GM21367 (cell line): ENCODE measurements around the gene ARMC2.
"Not testable (repeated sequence)": the region's sequence is repeated elsewhere in the genome, so short reads cannot be mapped to it uniquely, and the experiment has no call there.

Experiments
- ATAC-seq: cut with Tn5 transposase; IDR thresholded peaks from one replicate; pipeline ENCODE4 v1.9.1; 2021; ENCODE audit not compliant: unreplicated experiment

The ARMC2 gene

DNA sequence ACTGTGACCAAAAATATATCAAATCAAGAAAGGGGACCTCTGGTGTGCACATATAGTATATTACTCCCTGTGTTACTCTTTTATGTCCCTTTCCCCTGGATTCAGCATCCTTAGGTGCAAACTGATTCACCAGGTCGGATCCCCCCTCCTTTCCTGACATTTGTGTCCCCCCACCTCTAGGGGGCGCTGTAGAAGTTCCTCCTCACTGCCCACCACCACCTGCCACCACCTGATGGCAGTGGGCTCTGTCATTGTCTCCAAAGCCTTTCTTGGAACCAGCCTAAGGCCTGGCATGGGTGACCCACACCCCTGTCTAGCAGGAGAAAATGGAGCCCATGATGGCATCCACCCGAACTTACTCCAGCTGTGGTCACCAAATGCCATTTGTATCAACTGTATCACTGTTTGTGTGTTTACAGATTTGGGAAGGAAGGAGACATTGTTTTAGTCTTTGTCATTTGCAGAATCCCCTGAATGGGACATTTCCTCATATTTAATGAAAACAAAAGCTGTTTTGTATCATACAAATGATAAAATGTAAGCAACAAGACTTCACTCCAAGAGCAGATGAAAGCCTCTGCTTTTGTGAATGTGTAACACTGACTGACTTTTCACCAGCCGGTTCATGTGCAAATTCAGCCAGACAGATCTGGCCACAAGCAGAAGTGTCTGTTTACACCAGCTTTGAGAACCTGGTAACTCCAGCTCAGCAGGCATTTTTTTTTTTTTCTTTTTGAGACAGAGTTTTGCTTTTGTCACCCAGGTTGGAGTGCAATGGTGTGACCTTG is 66.2 kb downstream of the ARMC2 start:
- ATAC-seq = no peak

DNA sequence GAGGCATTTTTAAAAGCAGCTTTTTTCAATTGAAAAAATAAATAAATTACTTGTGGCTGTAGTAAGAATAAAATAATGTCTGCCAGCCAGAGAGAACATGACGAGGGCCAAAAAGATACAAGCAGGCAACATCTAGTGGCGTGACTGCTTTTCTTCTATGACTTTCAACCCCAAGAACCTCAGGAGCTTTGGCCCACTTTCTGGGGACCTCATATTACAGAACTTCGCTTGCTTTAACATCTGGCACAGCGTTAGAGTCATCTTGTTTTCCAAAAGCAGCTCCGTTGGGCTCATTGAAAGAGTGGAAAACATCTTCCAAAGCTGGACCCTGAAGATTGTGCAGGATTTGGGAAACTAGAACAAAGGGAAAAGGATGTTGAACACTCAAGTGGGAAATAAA is 67.0 kb downstream of the ARMC2 start:
- no peak for ATAC-seq

DNA sequence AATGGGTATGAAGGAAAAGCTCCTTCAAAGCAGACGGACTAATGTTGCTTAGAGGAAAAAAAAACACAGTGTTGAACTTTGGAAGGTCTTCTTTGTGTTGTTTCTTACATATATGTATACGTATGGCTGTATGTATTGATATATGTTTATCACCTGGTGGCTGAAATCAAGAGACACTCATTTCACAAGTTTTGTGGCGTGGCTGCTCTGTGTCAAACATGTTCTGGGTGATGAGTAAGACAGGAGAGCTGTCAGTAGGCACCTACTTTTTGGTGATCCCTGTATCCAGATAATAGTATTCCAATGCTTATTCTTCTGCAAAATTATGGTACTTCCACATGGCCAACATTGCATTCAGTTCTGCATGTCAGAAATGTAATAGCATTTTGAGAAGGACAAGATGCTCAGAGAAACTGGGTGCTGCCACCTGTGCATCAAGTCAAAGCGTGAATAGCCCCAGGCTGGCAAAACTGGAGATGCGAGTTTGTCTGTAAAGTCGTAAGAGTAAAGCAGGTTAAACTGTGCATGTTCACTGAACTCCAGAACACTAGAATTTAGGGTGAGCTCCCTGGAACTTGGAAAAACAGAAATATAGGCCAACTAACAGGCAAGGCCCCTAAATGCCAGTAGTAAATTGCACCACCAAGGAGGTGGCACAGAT is 67.9 kb downstream of the ARMC2 start:
- ATAC-seq = no peak

DNA sequence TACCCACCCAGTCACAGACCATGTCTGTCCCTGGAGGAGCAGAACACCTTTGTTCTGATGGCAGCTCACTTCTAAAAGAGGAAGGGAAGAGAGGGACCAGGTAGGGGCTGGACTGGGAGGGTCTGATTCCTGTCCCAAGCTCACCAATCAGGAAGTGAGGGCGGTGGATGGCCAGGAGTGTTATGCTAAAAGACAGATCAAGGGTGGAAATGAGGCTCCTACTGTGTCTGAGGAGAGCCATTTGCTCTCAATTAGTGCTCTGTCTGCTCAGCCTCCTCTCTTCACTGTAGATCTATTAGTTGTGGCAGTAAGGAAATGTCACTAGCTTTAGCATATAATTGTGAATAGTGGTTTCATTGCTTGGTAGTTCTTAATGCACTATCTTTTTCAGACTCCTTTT is 72.5 kb downstream of the ARMC2 start:
- no peak for ATAC-seq

DNA sequence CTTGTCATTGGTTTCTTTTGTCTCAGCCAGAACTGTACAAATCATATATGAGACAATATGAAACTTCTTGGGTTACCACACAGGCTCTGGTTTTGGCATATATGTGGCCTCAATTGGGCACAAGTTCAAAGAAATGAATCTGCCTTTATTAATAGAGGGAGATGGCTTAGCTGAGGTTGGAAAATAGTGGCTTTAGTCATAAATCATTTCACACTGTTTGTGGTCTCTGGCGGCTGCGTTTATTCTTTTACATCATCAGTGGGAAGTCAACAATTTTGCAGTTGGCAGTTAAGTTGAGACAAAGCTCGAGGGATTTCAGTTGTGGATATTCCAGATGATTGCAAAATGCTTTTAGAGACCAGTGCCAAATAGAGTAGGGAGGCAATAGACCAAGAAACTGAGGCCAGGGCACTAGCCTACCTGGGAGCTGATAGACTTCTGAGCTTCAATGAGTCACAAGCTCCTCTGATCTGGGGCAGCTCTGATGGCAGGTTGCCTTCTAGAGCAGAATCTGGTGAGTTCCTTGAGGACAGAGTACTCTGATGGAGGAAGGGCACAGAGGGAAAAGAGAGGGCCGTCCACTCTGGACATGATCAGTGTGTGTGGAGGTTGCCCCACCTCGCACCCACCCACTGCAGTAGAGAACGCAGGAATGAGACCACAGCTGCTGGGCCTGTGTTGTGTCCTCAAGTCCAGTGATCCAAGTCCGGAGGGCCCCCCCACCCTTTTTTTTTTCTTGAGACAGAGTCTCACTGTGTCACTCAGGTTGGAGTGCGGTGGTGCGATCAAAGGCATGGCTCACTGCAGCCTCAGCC is 73.5 kb downstream of the ARMC2 start:
- no peak for ATAC-seq

DNA sequence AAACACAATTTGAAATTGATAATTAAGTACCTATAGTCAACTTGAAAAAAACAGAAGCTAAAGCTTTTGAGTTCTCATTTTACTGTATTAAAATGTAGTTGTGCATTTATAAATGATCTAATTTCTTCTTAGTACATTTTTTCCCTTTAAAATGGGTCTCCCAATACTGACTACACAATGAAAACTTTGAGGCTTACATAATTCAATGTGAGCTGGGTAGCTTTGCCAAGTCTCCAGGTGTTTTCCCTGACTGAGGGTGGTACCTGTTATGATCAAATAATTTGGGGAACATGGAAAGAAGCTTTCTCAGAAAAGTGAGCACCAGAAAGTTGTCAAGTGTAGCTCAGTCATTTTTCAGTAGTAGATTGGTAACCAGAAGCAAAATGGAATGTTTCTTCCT is 74.3 kb downstream of the ARMC2 start:
- ATAC-seq = no peak

DNA sequence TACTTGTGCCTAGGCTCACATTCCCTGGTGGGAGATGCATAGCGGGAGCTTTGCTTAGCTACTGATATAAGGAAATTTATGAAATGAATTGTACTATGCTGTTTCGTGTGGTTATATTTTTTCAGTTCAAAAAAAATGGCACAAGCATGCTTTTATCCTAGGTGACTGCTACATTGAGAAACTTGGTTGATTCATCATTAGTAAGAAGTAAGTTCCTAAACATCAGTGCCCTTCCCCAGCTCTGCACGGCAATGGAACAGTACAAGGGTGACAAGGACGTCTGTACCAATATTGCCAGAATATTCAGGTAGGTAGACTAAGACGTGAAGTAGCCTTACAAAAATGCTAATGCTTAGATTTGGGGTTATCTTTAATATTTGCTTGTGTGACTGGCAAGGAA is 79.7 kb downstream of the ARMC2 start:
- no peak for ATAC-seq

DNA sequence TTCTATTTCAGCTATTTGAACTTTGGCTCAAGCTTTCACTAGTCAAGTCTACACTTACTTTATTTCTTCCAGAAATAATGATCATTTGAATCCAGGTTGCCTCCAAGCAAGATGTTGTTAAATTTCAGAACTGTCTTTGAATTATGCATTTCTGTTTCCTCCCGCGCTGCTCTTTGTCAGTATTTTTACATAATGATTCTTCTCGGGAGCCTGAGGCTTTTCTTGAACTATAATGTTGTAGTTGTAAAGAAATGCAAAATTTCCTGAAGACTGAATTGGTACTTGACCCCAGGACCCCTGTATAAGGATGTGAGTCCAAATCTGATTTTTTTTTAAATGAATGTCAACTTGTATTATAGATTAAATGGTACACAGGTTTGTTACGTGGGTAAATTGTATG is 80.4 kb downstream of the ARMC2 start:
- ATAC-seq = no peak

DNA sequence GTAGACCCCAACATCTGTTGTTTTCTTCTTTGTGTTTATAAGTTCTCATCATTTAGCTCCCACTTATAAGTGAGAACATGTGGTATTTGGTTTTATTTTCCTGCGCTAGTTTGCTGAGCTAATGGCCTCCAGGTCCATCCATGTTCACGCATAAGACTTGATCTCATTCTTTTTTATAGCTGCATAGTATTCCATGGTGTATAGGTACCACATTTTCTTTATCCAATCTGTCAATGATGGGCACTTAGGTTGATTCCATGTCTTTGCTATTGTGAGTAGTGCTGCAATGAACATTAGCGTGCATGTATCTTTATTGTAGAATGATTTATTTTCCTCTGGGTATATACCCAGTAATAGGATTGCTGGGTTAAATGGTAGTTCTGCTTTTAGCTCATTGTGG is 82.9 kb downstream of the ARMC2 start:
- ATAC-seq = not testable (repeated sequence)

DNA sequence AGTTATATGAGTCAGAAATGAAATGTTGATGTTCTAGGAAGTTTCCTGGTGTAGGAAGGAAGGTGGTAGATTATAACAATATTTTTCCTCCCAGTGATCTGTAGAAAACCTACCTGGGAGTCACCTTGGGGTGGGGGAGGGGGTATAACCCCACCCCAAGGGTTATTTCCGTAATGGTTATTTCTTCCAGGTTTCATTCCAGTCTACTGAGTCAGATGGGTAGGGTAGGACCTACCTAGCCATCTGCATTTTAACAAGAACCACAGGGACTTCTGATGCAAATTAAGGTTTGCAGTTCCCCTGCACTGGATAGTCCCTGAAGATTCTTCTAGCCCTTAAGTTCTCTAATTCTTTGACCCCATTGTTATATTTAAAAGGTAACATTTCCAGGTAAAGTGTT is 88.9 kb downstream of the ARMC2 start:
- ATAC-seq = no peak

DNA sequence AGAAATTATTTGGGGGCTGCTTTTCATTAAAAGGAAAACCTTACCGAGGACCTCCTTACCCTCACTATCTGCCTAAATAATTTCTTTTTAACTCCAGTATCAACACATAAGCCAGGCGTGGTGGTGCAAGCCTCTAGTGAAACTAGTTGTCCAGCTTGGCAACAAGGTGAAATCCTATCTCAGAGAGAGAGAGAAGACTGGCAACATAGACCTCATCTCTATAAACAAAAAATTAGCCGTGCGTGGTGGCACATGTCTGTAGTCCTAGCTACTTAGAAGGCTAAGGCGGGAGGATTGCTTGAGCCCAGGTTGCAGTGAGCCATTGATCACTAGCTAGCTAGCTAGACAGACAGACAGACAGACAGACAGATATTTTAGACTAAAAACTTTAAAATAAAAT is 92.5 kb downstream of the ARMC2 start:
- ATAC-seq = no peak

DNA sequence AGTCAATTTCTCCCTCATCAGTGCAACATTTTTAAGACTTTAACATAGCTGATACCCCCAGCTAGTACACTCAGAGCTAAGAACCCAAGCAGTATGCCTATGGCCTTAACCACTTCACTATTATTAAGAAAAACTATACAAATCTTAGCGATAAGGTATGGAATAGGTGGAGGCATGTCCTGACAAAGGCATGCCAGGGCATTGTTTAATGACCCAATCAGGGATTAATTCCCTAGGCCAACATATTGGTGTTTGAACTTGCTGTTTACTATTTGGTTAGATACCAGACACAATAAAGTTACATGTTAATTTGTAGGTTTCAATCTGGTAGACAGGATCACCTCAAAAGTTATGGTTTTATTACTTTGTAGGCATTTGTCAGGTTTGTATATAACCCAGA is 93.1 kb downstream of the ARMC2 start:
- ATAC-seq = no peak

DNA sequence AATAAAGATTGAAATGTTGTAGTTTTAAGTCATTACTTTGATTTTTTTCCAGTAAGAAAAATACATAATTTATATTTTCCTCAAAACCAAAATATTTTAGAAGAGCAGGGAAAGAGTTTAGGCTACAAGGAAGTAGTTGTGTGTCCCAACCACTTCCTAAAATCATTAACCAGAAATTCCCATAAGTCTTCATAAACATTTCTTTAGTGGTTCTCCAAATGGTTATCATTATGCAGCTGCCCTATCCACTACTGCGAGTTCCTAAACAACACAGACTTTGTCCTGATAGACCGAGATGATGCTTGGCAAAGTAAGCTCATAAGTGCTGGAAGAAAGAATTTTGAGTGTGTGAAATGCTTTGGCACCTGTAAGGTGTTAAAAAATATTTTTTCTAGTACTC is 93.6 kb downstream of the ARMC2 start:
- ATAC-seq = no peak

DNA sequence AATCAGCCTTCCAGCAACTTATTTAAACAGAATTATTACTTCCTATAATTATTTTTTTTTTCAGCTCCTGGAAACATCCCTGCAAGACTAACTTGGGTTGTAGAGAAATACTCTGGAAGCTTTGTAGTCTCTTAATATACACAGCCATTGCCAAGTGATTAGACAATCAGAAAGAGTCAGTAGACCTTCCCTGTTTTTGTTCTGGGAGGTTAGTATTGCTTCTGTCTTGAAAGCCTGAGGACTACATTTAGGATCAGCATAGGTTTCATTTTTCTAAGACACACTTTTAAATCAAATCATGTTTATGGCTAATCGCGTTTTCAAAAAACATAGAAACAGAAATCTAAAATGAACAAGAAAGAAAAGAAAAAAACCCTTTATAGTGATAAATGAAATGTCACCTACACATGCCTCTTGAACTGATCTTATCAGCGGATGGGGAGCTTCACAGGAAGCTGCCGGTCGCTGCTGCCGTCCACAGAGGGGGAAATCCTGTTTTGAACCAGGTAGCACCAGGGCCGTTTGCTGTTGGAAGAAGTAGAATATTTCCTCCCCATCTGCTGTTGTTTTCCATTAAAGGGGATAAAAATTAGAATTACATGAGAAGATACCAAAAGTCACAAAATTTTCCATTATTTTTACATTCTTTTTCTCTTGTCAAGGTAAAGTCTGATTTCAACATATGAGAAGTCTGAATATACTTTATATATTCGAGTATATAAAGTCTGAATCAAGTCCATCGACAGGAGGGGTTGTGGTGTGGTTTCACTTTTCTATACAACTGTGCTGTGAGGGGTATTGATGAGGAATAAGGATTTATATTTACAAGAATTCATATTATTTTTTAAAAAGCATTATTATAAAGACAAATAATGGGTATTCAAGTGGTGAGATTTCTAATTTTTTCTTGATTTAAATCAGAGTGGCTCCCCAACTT is 94.6 kb downstream of the ARMC2 start:
- no peak for ATAC-seq

DNA sequence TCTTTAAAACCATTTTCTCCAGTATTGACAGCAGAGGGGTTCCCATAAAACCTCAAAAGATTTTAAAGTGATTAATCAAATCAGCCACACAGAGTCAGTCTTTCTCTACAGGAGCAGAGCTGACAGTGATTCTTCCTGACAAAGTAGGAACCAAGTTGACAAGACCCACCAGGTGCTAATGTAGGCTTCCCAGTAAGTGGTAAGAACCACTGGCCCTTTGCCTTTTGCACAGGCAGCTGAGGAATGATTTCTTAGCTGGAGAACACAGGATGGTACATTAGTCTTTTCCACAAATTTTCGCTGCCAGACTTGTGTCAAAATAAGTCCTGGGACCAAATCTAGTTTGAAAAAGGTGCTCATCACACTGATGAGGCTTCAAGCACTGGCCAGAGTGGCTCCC is 95.8 kb downstream of the ARMC2 start:
- ATAC-seq = no peak

DNA sequence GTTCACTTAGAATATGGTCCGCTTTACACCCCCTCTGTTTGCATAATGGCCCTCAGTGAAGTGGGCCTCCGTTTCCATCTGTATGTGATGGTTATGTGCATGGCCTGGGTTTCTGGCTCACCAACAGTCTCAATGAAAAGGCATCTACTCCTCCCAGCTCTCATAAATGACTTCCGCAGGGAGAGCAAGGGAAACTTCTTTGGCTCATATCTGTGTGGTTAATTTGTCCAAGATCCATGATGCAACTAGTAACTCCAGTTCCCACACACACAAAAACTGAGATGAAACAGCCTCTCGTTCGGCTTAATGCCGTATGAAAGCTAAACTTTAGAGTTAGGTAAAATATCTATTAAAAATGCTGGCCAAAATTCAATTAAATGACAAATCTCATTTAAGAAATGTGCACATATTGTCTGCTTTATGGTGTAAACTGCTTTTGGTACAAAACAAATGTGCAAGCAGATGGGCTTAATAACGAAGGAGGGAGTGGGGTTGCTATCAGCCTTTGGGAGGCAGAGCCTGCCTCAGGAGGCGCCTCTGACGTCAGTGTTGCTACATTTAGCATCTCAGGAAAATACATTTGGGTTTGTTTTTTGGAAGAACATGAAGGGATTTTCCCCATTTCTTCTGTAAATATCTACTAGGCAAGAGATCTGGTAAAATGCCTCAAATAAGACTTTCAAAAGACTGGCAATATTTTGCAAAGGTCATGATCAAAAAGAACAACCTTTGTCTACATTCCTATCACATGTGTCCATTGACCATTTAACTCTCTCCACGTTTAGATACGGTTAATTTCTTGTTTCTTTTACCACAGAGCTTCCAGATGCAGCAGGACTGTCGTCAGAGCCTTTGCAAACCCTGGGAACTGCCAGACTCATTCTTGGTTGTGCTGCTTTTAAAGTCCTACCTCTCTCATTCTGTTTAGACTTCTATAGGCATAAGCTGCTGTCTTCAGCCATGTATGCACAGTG is 96.8 kb downstream of the ARMC2 start:
- no peak for ATAC-seq

DNA sequence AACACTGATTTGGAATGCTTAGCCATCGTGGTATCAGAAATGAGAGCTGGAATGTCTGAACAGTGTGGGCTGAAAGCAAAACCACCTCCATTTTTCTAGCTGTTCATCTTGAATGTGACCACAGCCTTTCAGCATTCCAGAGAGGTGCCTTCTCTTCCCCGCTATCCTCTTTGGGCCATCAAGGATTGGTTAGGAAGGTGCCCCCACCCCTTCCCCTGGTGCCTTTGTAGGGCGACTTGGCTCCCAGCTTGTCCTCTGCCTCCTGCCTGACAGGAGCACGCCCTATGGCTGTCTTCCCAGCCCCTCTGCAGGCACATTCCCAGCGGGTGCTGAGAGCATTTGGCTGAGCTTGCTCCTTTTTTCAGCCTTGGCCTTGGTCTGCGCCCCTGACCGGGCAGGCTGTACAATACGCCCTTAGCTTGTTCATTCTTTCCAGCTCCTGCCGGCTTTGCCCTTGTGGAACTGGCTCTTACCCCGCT is 97.5 kb downstream of the ARMC2 start:
- ATAC-seq = no peak

DNA sequence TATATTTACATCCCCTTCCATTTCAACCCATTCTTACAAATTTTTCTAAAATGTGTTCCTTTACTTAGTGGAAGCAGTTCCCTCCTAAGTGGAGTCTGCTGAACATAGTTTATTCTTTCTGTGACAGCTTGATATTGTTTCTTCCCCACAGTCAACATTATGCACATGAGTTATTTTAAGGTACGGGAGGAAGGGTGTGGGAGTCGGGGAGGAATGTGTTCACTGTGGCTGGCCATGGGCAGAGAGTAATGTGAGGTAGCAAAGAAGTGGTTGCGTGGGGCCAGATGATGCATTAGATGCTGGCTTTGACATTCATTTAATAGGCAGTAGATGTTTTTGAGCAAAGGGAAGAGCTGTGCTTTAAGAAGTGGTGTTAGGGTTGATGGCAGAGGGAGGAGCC is 98.5 kb downstream of the ARMC2 start:
- no peak for ATAC-seq

DNA sequence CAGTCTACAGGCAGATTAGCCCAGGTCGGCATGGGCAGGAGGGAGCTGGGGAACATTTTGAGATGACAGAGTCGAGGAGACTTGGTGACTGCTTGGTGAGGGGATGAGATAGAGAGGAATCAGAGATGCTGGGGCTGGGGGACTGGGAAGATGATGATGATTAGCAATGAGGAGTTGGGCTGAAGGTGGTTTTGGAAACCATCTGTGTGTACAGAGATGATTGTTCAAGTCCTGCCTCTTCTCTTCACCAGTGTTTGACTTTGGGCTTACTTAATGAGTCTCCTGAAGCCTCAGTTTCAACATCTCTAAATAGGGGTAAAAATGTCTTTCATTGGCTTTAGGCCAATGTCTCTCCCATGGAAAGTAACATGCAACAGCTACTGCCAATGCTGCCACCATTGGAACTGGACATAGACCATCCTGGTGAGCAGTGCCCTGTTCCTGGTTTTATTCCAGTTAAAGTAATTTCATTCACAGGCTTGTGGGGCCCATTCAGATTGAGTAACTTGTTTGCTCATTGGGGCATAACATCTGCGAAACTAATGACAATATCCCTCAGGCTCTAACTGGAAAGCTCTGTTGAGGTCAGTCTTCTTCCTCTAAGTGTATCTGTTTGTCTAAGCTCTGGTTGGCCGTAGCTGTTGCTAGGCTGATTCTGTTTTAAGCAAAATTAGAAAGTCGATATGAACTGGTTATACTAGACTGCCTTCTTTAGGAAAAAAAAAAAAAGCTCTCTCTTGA is 99.1 kb downstream of the ARMC2 start:
- no peak for ATAC-seq
